Heart left ventricle (tissue), 16 donors: ENCODE measurements around the gene AKAP5. TPM values are rescaled to one million over a fixed set of nuclear protein-coding genes. Genes with fewer than 3 reads are reported as not detected.

Experiments
- ATAC-seq, 4 donors: fragments of 200-7000 bp; cut with Tn5 transposase; one replicate each; pipeline ENCODE4 v1.9.1; 2020 to 2022; ENCODE audit warnings: moderate library complexity in 4 of 4, mild to moderate bottlenecking in 3 of 4, moderate number of reproducible peaks in 1 of 4
- DNase-seq, 5 donors: peaks; one replicate each; pipeline ENCODE4 v3.0.0-alpha.2; 2020
- H3K27ac ChIP-seq, 12 donors: fragments of 200-600 bp; sonication (generic) in 4 of 12; one replicate each; pipeline versions ENCODE4 v1.5.0 to v1.8.0; 2016 to 2022; ENCODE audit warnings: mild to moderate bottlenecking in 2 of 12
- H3K27me3 ChIP-seq, 9 donors: fragments of 200-600 bp; sonication (generic) in 2 of 9; one replicate each; pipeline versions ENCODE4 v1.5.1 to v1.8.0; 2016 to 2022; ENCODE audit warnings: mild to moderate bottlenecking in 3 of 9
- H3K36me3 ChIP-seq, 9 donors: fragments of 200-600 bp; sonication (generic) in 2 of 9; one replicate each; pipeline versions ENCODE4 v1.5.0 to v1.8.0; 2018 to 2022; ENCODE audit warnings: mild to moderate bottlenecking in 2 of 9
- H3K4me1 ChIP-seq, 12 donors: fragments of 200-600 bp; sonication (generic) in 4 of 12; one replicate each; pipeline versions ENCODE4 v1.5.0 to v1.8.0; 2016 to 2022; ENCODE audit warnings: mild to moderate bottlenecking in 3 of 12
- H3K4me3 ChIP-seq, 12 donors: fragments of 200-600 bp; sonication (generic) in 4 of 12; one replicate each; pipeline versions ENCODE4 v1.5.0 to v1.8.0; 2017 to 2022; ENCODE audit warnings: mild to moderate bottlenecking in 9 of 12, moderate library complexity in 4 of 12
- H3K9me3 ChIP-seq, 12 donors: fragments of 200-600 bp; sonication (generic) in 4 of 12; one replicate each; pipeline versions ENCODE4 v1.5.0 to v1.8.0; 2016 to 2022; ENCODE audit warnings: mild to moderate bottlenecking in 1 of 12
- POLR2A ChIP-seq, 2 donors: fragments of 450-650 bp; IDR thresholded peaks; one replicate each; pipeline ENCODE4 v1.6.1; 2017; ENCODE audit warnings: antibody characterized with exemption in 2 of 2, mild to moderate bottlenecking in 2 of 2, moderate library complexity in 2 of 2
- WGBS, 4 donors: extraction: QIAGEN DNeasy Blood & Tissue Kit in 2 of 4; methylation state at CpG; one replicate each; pipeline versions ENCODE4 v1.1.5 to v1.1.7; 2013 to 2018; 5-methylcytosine and 5-hydroxymethylcytosine counted together
- intact Hi-C, 10 donors: fragments of 100-400 bp; cut with DNase I; formaldehyde crosslinking; loops; one replicate each; pipeline versions ENCODE4 v1.11.1 to v1.14.2; 2022
- polyA plus RNA-seq, 2 donors: library from polyadenylated mRNA; stranded (reverse); fragments of 200-250 nt; gene quantifications; one replicate each; pipeline ENCODE4 v1.2.3, GENCODE V29; 2013
- total RNA-seq, 9 donors: library from RNA; depleted of rRNA in 2 of 9; stranded (reverse); fragments of >200 nt in 2 of 9; fragmentation: NEBNext Ultra II Directional in 3 of 9; extraction: Animal tissue kit (Norgen Biotek cat#: 25700) in 3 of 9; gene quantifications; one replicate each; pipeline versions ENCODE4 v1.1.0 to v1.2.4, GENCODE V29; 2016 to 2023
- TF ChIP-seq, protein P1 (sequence below), 12 donors: fragments of 200-600 bp; sonication (generic) in 4 of 12; IDR thresholded peaks; one replicate each; pipeline versions ENCODE4 v1.5.0 to v1.8.0; 2018 to 2022; ENCODE audit warnings: antibody characterized with exemption in 12 of 12, mild to moderate bottlenecking in 5 of 12
- donor health status: ischemic (EF 13 %, LVEDD 7.1; RV severe dilation, severe dysfunction).
- donor health status: healthy with polysubstance abuse.
- donor health status: DM: no; HTN: yes; CAD: no.
- donor health status: DM: no; HTN: no; CAD: no.
- donor health status: ischemic (EF 25% LVEDD 6.9; RV normal size, moderate dysfunction).
- donor health status: ischemic (EF 25% LVEDD 5.7; RV mildly dilated, moderate dysfunction).
- donor health status: healthy.
- donor health status: DM: yes; HTN: yes; CAD: no.
- donor health status: ischemic (EF 35%, LVEDD 5.7; RV mildly dilated, moderate dysfunction).
- donor health status: nonischemic (EF 11% LVEDD 7.7; RV severe dilation, severe dysfunction).
- donor health status: DM: yes; HTN: yes; CAD: no.
- donor health status: PGD.
- donor health status: ischemic (EF 29% LVEDD 5.4; RV normal size, mild dysfunction).
- donor health status: nonischemic (EF 23%, LVEDD 6.1; RV moderate dilation, normal function).

AKAP5 gene
- total and polyA plus RNA-seq, 11 donors, result 0.08 to 0.61 (median 0.16) TPM; not detected in 1

- H3K27ac ChIP-seq, result no peak overlapping the region
These were observed 47.6 kb upstream of the AKAP5 start for GRCh38 chr14:64417771-64418125.

GRCh38 chr14:64419003-64419402, 46.3 kb upstream of the AKAP5 start:
- peaks cover 0 to 95% (median 80%) of the 10 kb centered on the region in 9 donors for H3K36me3 ChIP-seq
- TF ChIP-seq POLR2A (IDR thresholded peaks at IDR 0.05), result no peak
- TF ChIP-seq, protein P1, sequence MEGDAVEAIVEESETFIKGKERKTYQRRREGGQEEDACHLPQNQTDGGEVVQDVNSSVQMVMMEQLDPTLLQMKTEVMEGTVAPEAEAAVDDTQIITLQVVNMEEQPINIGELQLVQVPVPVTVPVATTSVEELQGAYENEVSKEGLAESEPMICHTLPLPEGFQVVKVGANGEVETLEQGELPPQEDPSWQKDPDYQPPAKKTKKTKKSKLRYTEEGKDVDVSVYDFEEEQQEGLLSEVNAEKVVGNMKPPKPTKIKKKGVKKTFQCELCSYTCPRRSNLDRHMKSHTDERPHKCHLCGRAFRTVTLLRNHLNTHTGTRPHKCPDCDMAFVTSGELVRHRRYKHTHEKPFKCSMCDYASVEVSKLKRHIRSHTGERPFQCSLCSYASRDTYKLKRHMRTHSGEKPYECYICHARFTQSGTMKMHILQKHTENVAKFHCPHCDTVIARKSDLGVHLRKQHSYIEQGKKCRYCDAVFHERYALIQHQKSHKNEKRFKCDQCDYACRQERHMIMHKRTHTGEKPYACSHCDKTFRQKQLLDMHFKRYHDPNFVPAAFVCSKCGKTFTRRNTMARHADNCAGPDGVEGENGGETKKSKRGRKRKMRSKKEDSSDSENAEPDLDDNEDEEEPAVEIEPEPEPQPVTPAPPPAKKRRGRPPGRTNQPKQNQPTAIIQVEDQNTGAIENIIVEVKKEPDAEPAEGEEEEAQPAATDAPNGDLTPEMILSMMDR (IDR thresholded peaks at IDR 0.05), result no peak
- ATAC-seq (peak in 1 of 4 donors; percentile 11), DNase-seq (no peak)
- intact Hi-C loops, result no loop called here
- no peak overlapping the region for H3K27ac ChIP-seq
- 75 to 82% (median 79%) methylated on average over 7 of the region's 7 CpGs for WGBS, 4 donors
- H3K4me3 ChIP-seq, result no peak overlapping the region
- no peaks in the 10 kb centered on the region for H3K27me3 ChIP-seq
- H3K9me3 ChIP-seq, result no peaks in the 10 kb centered on the region
- peaks cover 0 to 5% (median 0%) of the 10 kb centered on the region in 12 donors for H3K4me1 ChIP-seq

More at GRCh38 chr14:64417771-64418125, 47.6 kb upstream of the AKAP5 start:
- TF ChIP-seq, protein P1 (IDR thresholded peaks at IDR 0.05), result no peak
- TF ChIP-seq POLR2A (IDR thresholded peaks at IDR 0.05), result no peak
- intact Hi-C loops, result no loop called here
- Histone ChIP-seq H3K9me3 (no peaks in the 10 kb centered on the region), H3K4me3 (no peak overlapping the region), H3K27me3 (no peaks in the 10 kb centered on the region), H3K4me1 (peaks cover 0 to 5% (median 0%) of the 10 kb centered on the region in 12 donors), H3K36me3 (peaks cover 0 to 89% (median 83%) of the 10 kb centered on the region in 9 donors)
- WGBS, 4 donors, result 97 to 99% (median 98%) methylated on average over 7 of the region's 7 CpGs
- ATAC-seq (no peak), DNase-seq (no peak)

DNA sequence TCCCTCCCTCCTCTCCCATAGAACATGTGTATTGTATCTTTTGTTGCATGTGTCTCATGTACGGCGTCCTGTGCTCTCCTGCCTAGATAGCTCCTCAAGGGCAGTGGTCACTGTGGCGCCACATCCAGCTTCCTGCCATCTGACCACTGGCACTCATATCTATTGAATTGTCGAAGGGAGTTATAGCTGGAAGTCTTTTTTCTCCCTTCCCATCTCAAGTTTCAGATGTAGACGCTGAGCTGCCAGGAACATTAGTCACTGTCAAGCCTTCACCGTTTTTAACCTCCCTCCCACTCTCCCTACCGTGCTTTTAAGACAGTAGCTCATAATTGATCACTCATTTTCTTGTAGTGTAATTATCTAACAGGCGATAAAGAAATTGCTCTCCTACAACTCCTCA, 44.1 kb upstream of the AKAP5 start:
- 69 to 74% (median 73%) methylated on average over 8 of the region's 8 CpGs for WGBS, 4 donors
- ATAC-seq, result no peak
- DNase-seq, result no peak
- H3K9me3 ChIP-seq, result no peaks in the 10 kb centered on the region
- TF ChIP-seq POLR2A (IDR thresholded peaks at IDR 0.05), result no peak
- TF ChIP-seq, protein P1 (IDR thresholded peaks at IDR 0.05), result no peak
- peaks cover 0 to 5% (median 0%) of the 10 kb centered on the region in 12 donors for H3K4me1 ChIP-seq
- H3K36me3 ChIP-seq, result peaks cover 0 to 98% (median 82%) of the 10 kb centered on the region in 9 donors
- intact Hi-C loops, result no loop called here
- no peak overlapping the region for H3K4me3 ChIP-seq
- no peak overlapping the region for H3K27ac ChIP-seq
- no peaks in the 10 kb centered on the region for H3K27me3 ChIP-seq

DNA sequence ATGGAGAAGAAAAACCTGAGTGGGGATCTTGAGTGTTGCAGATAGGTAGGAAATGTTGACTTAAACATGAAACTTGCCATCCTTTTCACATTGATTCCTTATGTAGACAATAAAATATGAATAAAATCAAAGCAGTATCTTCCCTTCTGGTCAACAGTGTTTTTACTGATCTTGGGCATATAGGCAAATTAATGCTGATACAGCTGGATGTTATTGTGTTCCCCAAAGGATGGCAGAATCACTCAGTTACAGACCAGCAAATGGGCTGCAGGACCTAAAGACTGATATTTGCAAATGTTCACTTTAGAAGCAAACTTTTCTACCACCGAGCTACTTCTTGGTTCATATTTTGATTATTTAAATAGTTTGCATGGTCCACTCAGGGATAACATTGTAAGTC, 43.3 kb upstream of the AKAP5 start:
- 94 to 100% (median 98%) methylated on average over 1 of the region's 1 CpG for WGBS, 4 donors
- H3K27ac ChIP-seq, result no peak overlapping the region
- no peak overlapping the region for H3K4me3 ChIP-seq
- no peaks in the 10 kb centered on the region for H3K9me3 ChIP-seq
- H3K4me1 ChIP-seq, result no peaks in the 10 kb centered on the region
- intact Hi-C loops, result no loop called here
- peaks cover 0 to 99% (median 83%) of the 10 kb centered on the region in 9 donors for H3K36me3 ChIP-seq
- no peaks in the 10 kb centered on the region for H3K27me3 ChIP-seq
- DNase-seq (no peak), ATAC-seq (no peak)
- TF ChIP-seq POLR2A (IDR thresholded peaks at IDR 0.05), result no peak
- TF ChIP-seq, protein P1 (IDR thresholded peaks at IDR 0.05), result no peak
